Measurements from ENCODE around the gene CGREF1.

Gene CGREF1

DNA sequence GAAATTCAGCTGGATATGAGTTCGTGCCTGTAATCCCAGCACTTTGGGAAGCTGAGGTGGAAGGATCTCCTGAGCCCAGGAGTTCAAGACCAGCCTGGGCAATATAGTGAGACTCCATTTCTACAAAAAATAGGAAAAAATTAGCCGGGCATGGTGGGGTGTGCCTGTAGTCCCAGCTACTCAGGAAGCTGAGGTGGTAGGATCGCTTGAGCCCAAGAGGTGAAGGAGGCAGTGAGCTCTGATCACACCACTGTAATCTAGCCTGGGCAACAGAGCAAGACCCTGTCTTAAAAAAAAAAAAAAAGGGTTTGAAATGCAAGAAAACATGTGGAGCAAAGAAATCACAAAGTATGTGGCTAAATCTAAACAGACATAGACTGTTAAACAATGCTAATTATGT, 9.8 kb downstream of the CGREF1 start:
- no peak for DNase-seq

DNA sequence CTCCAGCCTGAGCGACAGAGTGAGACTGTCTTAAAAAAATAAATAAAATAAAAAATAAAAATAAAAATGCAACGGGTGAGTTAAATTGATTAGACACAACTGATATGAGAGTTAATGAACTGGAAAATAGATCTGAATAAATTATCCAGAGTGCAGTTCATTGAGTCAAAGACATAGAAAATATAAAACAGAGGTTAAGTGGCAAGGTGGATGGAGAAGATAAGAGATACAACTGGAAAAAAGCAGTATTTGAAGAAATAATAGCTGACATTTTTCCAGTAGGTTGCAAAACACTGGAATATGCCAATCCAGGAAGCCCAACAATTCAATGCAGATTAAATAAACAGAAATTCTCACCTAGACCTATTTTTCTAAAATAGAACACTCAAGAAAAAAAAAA, 10.7 kb downstream of the CGREF1 start:
- DNase-seq, result no peak

DNA sequence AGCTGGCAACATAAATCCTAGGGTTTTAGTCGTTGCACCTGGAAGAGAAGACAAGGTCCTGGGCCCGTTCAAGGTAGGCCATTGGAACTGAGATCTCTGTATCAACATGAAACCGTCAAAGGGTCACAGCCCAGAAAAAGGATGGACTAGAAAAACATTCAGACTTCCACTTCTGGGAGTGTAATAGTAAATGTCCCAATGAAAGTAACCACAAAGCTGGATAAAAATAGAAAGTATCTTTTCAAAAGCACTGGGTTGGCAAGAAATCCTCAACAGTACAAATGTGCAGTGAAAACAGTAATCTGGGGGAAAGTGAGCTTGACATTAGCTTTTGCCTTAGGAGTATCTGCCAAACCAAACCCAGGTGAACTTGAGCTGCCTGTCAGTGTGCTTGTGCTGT, 12.9 kb downstream of the CGREF1 start:
- DNase-seq, result no peak

DNA sequence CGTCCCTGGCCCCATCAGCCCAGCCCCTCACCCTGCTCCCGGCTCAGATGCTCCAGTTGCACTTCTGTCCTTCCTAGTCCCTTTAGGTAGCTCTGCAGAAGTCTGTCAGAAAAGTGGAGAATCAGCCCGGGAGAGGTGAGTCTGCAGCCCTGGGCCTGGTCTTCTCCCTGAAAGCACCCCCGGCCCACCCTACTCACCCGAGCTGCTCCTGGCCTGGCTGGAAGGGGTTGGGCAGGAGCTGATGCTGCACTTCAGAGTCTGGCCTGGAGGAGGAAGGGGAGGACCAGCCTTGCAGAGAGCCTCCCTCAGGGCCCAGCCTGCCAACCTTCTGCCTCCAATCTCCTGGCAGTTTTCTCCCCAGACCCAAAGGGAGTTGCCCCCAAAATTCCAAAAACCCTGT, 16.6 kb downstream of the CGREF1 start:
- DNase-seq, result no peak

DNA sequence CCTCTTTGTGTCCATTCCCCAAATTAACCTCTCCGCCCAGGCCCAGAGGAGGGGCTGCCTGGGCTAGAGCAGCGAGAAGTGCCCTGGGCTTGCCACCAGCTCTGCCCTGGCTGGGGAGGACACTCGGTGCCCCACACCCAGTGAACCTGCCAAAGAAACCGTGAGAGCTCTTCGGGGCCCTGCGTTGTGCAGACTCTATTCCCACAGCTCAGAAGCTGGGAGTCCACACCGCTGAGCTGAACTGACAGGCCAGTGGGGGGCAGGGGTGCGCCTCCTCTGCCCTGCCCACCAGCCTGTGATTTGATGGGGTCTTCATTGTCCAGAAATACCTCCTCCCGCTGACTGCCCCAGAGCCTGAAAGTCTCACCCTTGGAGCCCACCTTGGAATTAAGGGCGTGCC, 18.9 kb downstream of the CGREF1 start:
- DNase-seq, result no peak

DNA sequence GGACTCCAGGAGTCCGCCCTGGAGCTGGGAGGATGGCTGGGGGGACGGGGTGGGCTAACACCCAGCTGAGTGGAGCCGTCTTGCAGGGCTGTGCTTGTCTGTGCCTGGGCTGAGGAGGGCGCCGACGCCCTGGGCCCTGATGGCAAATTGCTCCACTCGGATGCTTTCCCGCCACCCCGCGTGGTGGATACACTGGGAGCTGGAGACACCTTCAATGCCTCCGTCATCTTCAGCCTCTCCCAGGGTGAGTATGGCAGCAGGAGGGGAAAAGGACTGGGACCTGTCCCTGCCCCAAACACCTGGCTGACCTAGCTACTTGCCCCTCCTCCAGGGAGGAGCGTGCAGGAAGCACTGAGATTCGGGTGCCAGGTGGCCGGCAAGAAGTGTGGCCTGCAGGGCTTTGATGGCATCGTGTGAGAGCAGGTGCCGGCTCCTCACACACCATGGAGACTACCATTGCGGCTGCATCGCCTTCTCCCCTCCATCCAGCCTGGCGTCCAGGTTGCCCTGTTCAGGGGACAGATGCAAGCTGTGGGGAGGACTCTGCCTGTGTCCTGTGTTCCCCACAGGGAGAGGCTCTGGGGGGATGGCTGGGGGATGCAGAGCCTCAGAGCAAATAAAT, 19.5 kb downstream of the CGREF1 start:
- DNase-seq, result no peak

DNA sequence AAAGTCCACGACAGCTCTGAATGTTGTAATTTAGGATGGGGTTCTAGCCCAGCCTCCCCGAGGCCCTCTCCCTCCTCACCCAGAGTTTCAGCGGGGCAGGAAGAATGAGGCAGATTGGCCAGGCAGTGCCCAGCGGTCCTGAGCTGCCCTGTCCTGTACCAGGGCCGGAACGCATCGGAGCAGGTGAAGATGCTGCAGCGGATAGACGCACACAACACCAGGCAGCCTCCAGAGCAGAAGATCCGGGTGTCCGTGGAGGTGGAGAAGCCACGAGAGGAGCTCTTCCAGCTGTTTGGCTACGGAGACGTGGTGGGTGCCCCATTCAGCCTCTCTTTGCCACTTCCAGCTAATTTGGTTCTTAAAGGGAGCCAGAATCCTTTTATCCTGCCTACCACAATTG, 21.6 kb downstream of the CGREF1 start:
- DNase-seq, result no peak

DNA sequence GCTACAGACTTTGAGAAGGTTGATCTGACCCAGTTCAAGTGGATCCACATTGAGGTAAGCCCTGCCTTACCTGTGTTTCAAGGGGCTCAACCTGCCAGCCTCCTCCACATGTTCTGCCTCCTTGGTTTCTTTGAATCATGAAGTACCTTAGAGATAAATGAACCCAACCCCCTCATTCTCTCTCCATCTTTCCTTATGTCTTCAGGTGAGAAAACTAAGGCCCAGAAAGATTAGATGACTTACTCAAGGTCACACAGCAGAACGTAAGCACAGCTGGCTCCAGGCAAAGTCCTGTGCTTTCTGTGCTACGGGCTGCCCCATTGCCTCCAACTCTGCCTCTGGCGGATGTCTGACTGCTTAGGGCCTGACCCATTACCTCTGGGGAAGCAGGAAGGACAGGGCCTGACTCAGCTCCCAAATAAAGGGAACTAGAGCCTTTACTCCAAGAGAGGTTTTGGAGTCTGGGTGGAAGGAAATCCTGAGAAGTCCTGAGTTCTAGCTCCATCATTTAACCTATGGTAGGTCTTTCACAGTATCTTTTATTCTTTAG, 22.1 kb downstream of the CGREF1 start:
- DNase-seq, result no peak

DNA sequence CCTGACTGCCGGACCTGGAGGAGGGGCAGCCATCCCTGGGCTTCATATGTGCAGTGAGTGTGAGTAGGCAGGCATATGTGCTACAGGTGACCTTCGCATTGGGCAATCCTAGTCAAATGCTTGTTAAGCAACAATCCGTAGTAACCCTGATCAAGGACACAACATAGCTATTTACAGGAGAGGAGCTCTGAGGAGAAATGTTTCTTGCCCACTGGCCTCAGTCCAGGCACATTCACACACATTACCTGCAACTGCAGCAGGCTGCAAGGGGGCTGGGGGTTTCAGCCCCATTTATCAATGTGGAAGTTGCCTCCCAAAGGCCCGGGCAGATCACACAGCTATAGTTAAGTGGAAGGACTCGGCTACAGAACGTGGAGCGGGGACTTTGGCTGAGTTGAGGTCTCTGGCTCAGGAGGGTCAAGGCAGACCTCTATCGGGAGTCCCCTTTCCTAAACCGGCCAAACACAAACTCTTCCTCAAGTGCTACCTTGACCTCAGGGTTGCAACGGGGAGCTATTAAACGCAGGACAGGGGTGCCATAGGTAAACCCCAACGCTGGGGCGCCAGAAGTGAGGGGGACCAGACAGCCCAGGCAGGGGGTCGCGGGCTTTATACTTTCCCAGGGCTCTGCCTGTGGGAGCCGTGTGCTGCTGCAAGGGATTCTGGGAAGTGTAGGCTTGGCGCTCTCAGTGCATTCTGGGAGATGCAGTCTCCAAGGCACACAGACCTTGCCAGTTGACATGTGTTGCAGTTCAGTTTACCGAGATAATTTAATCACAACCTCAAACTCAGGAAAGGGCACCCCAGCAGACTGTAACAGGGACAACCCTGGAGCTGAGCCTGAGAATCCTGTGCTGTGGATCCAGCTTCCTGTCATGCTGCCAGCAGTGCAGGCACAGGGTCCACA, 22.9 kb downstream of the CGREF1 start:
- peak; percentile 54 to 66 for DNase-seq

DNA sequence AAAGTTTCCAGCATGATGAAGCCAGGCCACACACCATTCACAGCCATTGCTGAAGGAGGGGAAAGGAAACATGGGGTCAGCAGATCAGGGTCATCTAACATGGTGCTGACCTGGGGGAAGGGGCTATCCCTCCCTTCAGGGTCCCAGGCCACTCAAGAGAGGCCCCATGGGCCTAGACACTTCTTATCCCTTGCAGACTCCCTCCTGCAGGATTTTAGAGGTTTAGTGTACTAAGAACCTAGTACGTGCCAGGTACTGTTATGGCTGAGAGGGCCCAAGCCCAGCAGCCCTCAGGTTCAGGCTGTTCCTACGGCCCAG, 23.5 kb downstream of the CGREF1 start:
- no peak for DNase-seq

DNA sequence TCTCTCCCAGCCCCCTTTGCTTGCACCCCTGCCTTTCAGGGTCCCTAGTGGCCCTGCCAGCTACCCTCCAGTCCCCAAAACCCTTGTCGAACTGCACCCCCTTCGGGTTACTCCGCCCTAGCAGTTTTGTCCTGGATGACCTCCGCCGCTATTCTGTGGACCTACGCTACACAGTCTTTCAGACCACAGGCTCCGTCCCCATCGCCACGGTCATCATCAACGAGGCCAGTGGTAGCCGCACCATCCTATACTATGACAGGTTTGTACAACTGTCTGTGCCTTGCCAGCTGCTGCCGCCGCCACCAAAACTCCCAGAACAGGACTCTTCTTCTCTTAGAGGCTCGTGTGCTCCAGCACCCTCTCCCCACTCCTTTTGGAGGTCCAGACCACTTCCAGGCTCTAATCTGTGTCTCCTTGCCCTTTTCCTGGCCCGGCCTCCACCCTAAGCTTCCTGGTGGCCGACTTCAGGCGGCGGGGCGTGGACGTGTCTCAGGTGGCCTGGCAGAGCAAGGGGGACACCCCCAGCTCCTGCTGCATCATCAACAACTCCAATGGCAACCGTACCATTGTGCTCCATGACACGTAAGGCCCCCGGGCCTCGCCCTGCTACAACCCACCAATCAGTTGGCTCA, 24.5 kb downstream of the CGREF1 start:
- no peak for DNase-seq

DNA sequence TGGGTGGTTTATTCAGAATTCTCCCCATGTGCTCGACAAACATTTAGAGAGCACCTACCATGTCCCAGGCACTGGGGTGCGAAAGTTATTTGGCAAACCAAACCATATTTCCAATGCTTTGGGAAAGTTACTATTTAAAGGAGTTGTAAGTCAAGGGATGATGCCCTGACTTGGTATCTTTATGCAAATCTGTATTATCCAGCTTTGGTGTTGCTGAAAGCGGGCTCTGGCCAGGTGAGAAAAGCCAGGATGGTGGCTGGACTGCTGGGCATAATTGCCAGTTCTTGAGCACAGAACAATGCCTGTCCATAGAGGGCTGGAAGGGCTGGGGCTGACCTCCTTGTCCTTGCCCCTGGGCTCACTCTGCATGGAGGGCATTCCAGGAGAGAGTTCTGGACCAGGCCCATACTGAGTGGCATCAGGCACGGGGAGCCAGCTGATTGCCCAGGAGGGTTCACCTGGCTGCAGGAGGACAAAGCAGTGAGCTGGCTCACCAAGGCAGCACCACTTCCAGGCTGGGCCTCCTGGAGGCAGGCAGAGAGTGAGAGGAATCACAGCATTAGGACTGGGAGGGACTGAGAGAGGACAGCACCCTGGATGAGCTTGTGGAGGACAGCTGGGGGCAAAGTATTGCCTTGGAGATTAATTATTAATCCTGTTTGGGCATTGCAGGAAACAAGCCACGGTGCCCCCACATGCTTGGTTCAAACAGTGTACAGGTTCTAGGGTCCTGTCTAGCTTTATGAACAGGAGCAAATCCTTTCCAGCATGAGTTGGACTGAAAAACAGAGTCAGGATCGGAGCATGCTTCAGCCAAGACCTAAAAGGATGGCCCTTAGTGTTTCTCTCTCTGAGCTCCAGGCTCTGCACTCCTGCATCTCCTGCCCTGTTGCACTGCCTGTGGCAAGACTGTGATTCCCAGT, 25.2 kb downstream of the CGREF1 start:
- no peak for DNase-seq

DNA sequence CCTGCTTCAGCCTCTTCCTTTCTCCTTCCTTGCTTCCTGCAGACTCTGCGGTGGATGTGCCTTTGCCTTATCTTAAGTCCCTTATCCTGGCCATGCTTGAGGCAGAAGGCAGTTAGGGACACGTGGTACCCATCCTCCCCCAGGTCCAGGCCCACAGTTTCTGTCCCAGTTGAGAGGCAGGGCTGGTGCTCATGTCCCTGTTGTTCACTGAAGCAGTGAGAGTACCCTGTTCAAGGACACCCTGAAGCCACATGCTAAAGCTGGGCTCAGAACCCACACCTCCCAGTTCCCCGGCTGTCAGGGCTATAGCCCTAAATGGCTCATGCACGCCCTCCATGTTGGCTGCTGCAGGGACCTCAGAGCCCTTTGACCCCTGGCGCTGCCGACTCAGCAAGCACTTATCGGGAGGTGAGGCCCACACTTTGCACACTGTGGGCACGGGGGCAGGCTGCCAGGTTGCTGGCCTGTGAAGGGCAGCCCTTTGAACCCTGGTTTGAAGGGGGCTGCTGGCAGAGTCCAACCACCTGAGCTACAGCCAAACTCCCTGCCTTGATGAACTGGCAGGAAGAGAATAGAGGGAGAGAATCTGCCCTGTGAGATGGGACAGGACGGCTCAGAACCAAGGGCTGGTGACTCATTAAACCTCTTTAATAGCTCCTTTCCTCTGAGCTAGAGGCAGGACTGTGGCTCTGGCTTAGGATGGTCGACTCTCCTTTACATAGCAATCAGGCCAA, 26.1 kb downstream of the CGREF1 start:
- DNase-seq, result no peak

DNA sequence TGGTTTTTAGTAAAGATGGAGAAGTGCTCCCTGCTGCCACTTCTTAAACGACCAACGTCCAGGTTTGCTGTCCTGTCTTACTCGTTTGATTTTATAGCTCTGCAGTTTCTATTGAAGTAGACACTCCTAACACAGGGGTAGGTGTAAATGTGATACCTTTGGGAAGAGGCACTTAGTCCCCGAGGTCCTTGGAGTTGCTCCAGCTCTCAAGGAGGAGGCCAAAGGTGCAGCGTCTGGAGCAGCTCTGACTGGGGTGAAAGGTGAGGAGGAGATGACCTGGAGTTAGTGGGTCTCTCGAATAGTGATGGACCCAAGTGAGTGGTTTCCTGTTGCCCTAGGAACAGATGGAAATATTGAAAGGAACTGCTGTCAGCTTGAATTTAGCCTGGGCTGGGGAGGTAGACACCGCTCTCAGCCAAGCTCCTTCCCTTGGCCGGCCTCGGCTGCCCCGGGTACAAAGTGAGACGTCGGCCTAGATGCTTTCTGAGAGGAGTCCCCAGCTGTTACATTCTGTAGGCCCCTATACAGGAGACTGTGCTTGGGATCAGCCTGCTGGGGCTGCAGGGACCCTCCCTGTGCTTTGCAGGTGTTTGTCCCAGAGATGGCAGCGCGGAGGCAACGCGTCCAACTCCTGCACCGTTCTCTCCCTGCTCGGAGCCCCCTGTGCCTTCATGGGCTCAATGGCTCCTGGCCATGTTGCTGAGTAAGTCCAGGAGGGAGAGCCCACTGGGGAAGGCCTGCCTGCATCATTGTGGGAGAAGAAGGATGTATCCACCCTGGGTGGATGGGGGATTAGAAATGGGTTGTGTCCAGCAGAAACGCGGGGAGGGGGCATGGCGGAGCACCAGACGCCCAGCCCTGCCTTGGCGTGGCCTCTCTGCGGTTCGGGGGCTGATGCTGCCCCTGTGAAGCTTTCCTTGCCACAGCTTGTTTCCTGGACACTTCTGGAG, 26.9 kb downstream of the CGREF1 start:
- no peak for DNase-seq

DNA sequence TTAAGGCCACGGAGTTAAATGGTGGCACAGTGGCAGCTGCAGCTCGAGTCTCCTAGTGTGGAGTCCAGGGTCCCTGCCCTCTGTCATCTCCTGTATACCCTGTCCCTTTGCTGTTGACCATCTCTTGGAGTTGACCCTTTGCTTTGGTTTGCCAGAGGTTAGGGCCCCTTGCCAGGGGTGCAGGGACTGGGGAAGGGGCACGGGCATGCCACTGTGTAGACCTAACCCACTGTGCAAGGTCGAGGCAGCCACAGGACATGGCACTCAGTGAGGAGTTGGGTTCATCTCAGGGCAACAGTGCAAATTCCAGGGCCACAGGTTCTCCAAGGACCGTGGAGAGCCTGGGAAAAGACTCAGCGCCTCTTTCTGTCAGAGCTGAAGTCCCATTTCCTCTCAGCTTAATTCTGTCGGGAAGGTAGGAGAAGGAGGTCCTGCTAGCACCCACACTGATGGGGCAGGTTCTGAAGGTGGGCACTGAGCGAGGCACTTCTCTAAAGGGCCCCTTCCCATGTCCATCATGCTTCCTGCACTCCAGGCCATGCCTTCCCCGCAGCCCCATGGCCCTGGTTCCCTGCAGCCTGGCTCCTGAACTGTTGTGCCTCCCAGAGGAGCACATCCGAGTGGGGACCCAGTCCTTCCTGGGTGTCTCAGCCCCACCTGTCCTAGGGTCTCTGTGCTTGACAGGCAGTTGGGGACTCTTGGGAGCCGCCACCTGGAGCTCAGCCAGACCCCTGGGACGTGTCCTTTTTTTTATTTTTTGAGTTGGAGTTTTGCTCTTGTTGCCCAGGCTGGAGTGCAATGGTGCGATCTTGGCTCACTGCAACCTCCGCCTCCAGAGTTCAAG, 29.6 kb downstream of the CGREF1 start:
- no peak for DNase-seq

DNA sequence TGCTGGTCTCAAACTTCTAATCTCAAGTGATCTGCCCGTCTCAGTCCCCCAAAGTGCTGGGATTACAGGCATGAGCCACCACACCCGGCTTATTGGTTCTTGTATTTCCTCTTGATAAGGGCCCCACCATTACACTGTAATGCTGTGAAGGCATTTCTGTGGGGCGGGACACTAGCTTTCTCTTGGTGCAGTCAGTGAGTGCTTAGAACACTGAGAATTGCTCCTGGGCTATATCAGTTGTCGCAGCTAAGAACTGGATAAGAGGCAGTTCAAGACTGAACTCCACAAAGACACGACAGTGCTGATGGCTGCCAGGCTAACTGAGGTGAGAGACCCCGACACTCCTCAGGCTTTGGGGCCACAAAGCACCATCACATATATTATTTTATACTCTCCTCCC, 30.3 kb downstream of the CGREF1 start:
- no peak for DNase-seq

DNA sequence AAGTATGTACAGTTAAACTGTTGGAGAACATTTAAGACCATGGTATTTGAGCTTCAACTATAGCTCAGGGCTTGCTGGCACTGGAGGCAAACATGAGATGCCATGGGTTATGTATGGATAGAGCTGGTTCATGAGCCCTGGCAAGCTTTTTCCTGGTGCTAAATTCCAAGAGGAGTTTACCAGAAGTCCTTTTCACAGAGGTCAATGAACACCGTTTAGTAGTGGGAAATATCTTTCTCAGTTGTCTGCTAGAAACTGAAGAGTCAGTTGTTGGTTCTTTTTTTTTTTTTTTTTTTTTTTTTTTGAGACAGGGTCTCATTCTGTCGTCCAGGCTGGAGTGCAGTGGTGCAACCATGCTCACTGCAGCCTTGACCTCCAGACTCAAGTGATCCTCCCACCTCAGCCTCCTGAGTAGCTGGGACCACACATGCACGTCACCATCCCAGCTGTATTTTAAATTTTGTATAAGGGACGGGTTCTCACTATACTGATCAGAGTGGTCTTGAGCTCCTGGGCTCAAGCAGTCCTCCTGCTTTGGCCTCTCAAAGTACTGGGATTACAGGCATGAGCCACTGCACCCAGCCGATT, 31.0 kb downstream of the CGREF1 start:
- DNase-seq, result no peak

DNA sequence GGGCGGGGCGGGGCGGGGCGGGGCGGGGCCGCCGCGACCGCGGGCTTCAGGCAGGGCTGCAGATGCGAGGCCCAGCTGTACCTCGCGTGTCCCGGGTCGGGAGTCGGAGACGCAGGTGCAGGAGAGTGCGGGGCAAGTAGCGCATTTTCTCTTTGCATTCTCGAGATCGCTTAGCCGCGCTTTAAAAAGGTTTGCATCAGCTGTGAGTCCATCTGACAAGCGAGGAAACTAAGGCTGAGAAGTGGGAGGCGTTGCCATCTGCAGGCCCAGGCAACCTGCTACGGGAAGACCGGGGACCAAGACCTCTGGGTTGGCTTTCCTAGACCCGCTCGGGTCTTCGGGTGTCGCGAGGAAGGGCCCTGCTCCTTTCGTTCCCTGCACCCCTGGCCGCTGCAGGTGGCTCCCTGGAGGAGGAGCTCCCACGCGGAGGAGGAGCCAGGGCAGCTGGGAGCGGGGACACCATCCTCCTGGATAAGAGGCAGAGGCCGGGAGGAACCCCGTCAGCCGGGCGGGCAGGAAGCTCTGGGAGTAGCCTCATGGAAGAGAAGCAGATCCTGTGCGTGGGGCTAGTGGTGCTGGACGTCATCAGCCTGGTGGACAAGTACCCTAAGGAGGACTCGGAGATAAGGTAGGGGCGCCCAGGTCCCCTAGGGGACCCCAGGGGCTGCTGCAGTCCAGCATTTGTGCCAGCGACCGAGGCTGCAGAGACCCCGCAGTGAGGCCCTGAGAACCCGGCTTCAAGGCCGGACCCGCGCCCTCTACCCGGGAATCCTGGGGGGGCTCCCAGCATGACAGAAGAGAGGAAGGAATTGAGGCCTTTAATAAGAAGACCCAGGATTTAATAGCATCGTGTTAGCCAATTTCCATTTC, 32.0 kb downstream of the CGREF1 start, which contains the start of gene KHK:
TSS of gene KHK (plus strand) at position 49 of the 870 bp plus-strand sequence. CDS start at position 537, 488 bp downstream.
- no peak for DNase-seq

Data from activated T-cell treated with anti-CD3 and anti-CD28 coated beads, Interleukin-2, amount 50 U/mL, for 48 hours (primary cell).